H1 (cell line): Measurements from ENCODE around the gene TAF4. TPM values are rescaled to one million over a fixed set of nuclear protein-coding genes. Genes with fewer than 3 reads are reported as not detected.

Experiments used
- BRCA1 ChIP-seq: IDR thresholded peaks from 2 replicates; pipeline ENCODE4 v1.6.1; 2012; ENCODE audit warnings: low read depth, low read length, improper control_type of control experiment
- polyA plus RNA-seq, 7 experiments: library from polyadenylated mRNA; depleted of rRNA in 3 of 7; stranded (reverse) in 5 of 7; unstranded in 2 of 7; fragments of >200 nt in 5 of 7; fragments of 200-250 nt in 2 of 7; gene quantifications; 1 replicate in 5 of 7; 2 replicates in 1 of 7; 4 replicates in 1 of 7; pipeline versions ENCODE4 v1.2.1 to v1.2.3, GENCODE V29; 2011 to 2013; ENCODE audit warnings: missing spikeins in 2 of 7, mixed read lengths in 2 of 7
- total RNA-seq: library from RNA; stranded (reverse); fragmentation: NEBNext Ultra II Directional; extraction: Animal tissue kit (Norgen Biotek cat#: 25700); gene quantifications from 2 replicates; pipeline ENCODE4 v1.2.1, GENCODE V29; 2021
- TF ChIP-seq, protein P1 (sequence below), 3 experiments: IDR thresholded peaks; 1 replicate in 2 of 3; 2 replicates in 1 of 3; pipeline versions ENCODE4 v1.5.1 to v1.6.1; 2011; ENCODE audit warnings: low read length in 3 of 3, mild to moderate bottlenecking in 3 of 3, inconsistent platforms in 2 of 3, low read depth in 1 of 3, moderate library complexity in 1 of 3; ENCODE audit not compliant: insufficient read depth in 1 of 3; ENCODE audit errors: control extremely low read depth in 1 of 3

Gene TAF4
- total and polyA plus RNA-seq, 2 of the 8 experiments (the other 6 are each of a cell fraction or from before 2014, with no cell fraction given) = 16.0 to 30.1 TPM

DNA sequence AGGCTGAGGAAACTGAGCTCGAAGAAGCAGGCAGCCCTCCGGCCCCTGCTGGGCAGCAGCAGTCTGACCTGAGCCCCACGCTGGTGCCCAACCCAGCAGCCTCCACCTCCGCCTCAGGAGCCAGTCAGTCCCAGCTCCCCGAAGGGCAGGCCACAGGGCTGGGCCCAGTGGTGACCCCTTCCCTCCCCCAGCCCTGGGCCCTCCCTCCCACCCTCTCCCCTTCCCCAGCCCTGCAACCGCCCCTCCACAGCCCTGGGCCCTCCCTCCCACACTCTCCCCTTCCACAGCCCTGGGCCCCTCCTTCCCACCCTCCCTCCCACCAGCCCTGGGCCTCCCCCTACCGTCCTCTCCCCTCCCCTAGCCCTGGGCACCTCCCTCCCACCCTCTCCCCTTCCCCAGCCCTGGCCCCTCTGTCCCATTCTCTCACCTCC lies 115.0 kb downstream of the TAF4 start (continued):
- TF ChIP-seq, protein P1, sequence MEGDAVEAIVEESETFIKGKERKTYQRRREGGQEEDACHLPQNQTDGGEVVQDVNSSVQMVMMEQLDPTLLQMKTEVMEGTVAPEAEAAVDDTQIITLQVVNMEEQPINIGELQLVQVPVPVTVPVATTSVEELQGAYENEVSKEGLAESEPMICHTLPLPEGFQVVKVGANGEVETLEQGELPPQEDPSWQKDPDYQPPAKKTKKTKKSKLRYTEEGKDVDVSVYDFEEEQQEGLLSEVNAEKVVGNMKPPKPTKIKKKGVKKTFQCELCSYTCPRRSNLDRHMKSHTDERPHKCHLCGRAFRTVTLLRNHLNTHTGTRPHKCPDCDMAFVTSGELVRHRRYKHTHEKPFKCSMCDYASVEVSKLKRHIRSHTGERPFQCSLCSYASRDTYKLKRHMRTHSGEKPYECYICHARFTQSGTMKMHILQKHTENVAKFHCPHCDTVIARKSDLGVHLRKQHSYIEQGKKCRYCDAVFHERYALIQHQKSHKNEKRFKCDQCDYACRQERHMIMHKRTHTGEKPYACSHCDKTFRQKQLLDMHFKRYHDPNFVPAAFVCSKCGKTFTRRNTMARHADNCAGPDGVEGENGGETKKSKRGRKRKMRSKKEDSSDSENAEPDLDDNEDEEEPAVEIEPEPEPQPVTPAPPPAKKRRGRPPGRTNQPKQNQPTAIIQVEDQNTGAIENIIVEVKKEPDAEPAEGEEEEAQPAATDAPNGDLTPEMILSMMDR (IDR thresholded peaks at IDR 0.05; ENCODE audit: control extremely low read depth in 1 of 3, insufficient read depth in 1 of 3, low read depth in 1 of 3, low read length in 3 of 3) = no peak
- no peak for TF ChIP-seq BRCA1
